Naive thymus-derived CD4-positive, alpha-beta T cell (primary cell): Measurements from ENCODE around the gene VMAC. TPM values are rescaled to one million over a fixed set of nuclear protein-coding genes. Genes with fewer than 3 reads are reported as not detected.

Experiments
- ATAC-seq: fragments of 150-1000 bp; cut with Tn5 transposase; 2 replicates; pipeline ENCODE4 v1.10.0; 2021; ENCODE audit warnings: mild to moderate bottlenecking, moderate library complexity
- CTCF ChIA-PET: fragments of 350-600 bp; sonication (Branson Sonifier 250); formaldehyde crosslinking; loops from one replicate; lab custom pipeline; 2021; ENCODE audit warnings: antibody characterized with exemption; lab: Charles Lee
- POLR2A ChIA-PET: fragments of 350-600 bp; sonication (Branson Sonifier 250); formaldehyde crosslinking; loops from one replicate; lab custom pipeline; 2021; ENCODE audit warnings: antibody characterized with exemption, inconsistent platforms; lab: Charles Lee
- DNase-seq, 9 donors: peaks; one replicate each; pipeline versions ENCODE4 v3.0.0 to v3.0.0-alpha.2; 2020 to 2022; ENCODE audit warnings: mixed read lengths in 1 of 9
- H3K27ac ChIP-seq: one replicate; pipeline ENCODE4 v1.7.0; 2013; ENCODE audit warnings: mild to moderate bottlenecking, low read depth, low read length, moderate library complexity
- H3K27me3 ChIP-seq, 2 donors: one replicate each; pipeline ENCODE4 v1.7.0; 2013; ENCODE audit warnings: low read length in 2 of 2, mild to moderate bottlenecking in 2 of 2, moderate library complexity in 2 of 2; ENCODE audit not compliant: control insufficient read depth in 2 of 2, insufficient read depth in 2 of 2
- H3K36me3 ChIP-seq, 3 experiments: 1 replicate in 2 of 3; 2 replicates in 1 of 3; pipeline ENCODE4 v1.7.0; 2013; ENCODE audit warnings: low read length in 3 of 3, mild to moderate bottlenecking in 3 of 3, moderate library complexity in 1 of 3; ENCODE audit not compliant: insufficient read depth in 3 of 3, control insufficient read depth in 2 of 3
- H3K4me1 ChIP-seq, 2 donors: one replicate each; pipeline ENCODE4 v1.7.0; 2013; ENCODE audit warnings: low read length in 2 of 2, mild to moderate bottlenecking in 2 of 2, moderate library complexity in 1 of 2; ENCODE audit not compliant: control insufficient read depth in 2 of 2, insufficient read depth in 2 of 2
- H3K4me3 ChIP-seq: 2 replicates; pipeline ENCODE4 v1.7.0; 2013; ENCODE audit warnings: mild to moderate bottlenecking, low read length
- H3K9me3 ChIP-seq, 3 experiments: 1 replicate in 2 of 3; 2 replicates in 1 of 3; pipeline ENCODE4 v1.7.0; 2013; ENCODE audit warnings: low read length in 3 of 3; ENCODE audit not compliant: control insufficient read depth in 2 of 3
- H3K27ac Mint-ChIP-seq, 9 donors: one replicate each; pipeline ENCODE4 v1.8.0; 2020 to 2022; ENCODE audit warnings: mixed read lengths in 9 of 9, mild to moderate bottlenecking in 8 of 9, moderate library complexity in 5 of 9, inconsistent platforms in 2 of 9
- H3K27me3 Mint-ChIP-seq, 5 donors: one replicate each; pipeline ENCODE4 v1.8.0; 2021 to 2022; ENCODE audit warnings: mixed read lengths in 5 of 5, mild to moderate bottlenecking in 1 of 5
- H3K36me3 Mint-ChIP-seq, 5 donors: one replicate each; pipeline ENCODE4 v1.8.0; 2020 to 2022; ENCODE audit warnings: mixed read lengths in 5 of 5, mild to moderate bottlenecking in 3 of 5, inconsistent platforms in 1 of 5
- H3K4me1 Mint-ChIP-seq, 7 donors: one replicate each; pipeline ENCODE4 v1.8.0; 2020 to 2022; ENCODE audit warnings: mixed read lengths in 7 of 7, mild to moderate bottlenecking in 3 of 7, inconsistent platforms in 1 of 7
- H3K4me3 Mint-ChIP-seq, 10 donors: one replicate each; pipeline ENCODE4 v1.8.0; 2020 to 2022; ENCODE audit warnings: mild to moderate bottlenecking in 10 of 10, mixed read lengths in 10 of 10, moderate library complexity in 6 of 10, inconsistent platforms in 2 of 10
- H3K9me3 Mint-ChIP-seq, 11 donors: one replicate each; pipeline ENCODE4 v1.8.0; 2020 to 2022; ENCODE audit warnings: mixed read lengths in 11 of 11, mild to moderate bottlenecking in 4 of 11, inconsistent platforms in 1 of 11, moderate library complexity in 1 of 11
- intact Hi-C, 2 donors: fragments of 100-400 bp; cut with micrococcal nuclease; formaldehyde crosslinking; loops; one replicate each; pipeline ENCODE4 v1.15.1; 2023
- polyA plus RNA-seq, 2 donors: library from polyadenylated mRNA; unstranded; fragments of 300-500 nt; fragmentation: Illumina TruSeq; gene quantifications; one replicate each; pipeline ENCODE4 v1.2.3, GENCODE V29; 2021
- total RNA-seq, 6 experiments: library from RNA in 5 of 6; stranded (reverse) in 5 of 6; gene quantifications; 1 replicate in 5 of 6; 2 replicates in 1 of 6; pipeline ENCODE4 v1.2.3 and lab custom pipeline; 2021 to 2026

Gene VMAC
- total and polyA plus RNA-seq, 7 experiments from 2014 or later: 6.3 to 39.4 (median 24.3) TPM

DNA sequence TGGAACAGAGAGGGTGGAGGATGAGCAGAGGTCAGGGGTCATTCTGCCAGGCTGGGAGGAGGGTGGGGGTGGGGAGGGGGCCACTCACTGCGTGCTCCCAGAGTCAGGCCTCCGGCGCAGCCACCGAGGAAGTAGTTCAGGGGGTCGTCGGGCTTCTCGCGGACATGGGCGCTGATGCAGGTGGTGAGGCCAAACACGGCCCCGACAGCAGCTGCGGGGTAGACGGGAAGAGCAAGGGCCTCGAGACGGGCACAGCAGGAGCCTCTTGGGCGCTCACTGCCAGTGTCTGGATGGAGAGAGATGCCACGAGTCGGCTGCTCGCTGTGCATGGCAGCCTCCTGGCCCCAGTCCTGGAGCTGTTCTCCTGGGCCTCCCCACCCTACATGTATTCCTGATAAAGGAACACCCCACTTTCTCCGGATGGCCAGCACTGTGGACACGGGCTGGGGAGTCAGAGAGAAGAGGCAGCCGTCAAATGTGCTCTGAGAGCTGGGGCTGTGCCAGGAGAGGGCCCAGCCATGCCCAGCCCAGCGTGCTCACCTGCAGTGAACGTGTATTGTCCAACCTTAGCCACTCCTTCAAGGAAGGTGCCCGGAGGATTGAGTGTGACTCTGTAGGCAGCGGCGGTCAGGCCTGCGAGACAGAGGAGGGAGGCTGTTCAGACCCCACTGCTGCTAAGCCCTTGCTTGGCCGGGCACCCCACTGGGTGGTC is 8.2 kb upstream of the VMAC start:
- Mint-ChIP-seq H3K27me3 (peaks cover 0 to 2% (median 0%) of the 10 kb centered on the region in 5 donors), H3K36me3 (peaks cover 0 to 8% (median 0%) of the 10 kb centered on the region in 5 donors), H3K4me3 (no peak overlapping the region), H3K27ac (no peak overlapping the region), H3K9me3 (no peaks in the 10 kb centered on the region), H3K4me1 (peaks cover 5 to 15% (median 12%) of the 10 kb centered on the region in 7 donors)
- ChIA-PET POLR2A (no interaction called here), CTCF (no interaction called here)
- Histone ChIP-seq H3K27me3 (no peaks in the 10 kb centered on the region), H3K4me3 (no peak overlapping the region), H3K36me3 (peaks cover 0 to 43% (median 0%) of the 10 kb centered on the region in 3 experiments), H3K27ac (no peak overlapping the region), H3K9me3 (no peaks in the 10 kb centered on the region), H3K4me1 (no peaks in the 10 kb centered on the region)
- ATAC-seq (no peak), DNase-seq (no peak)
- intact Hi-C loops: no loop called here

- no peak for ATAC-seq
- POLR2A ChIA-PET: no interaction called here
- peaks cover 0 to 8% (median 0%) of the 10 kb centered on the region in 5 donors for H3K36me3 Mint-ChIP-seq
- no peak overlapping the region for H3K27ac Mint-ChIP-seq
- no peak overlapping the region for H3K27ac ChIP-seq
- peaks cover under 1 to 2% of the 10 kb centered on the region in 2 donors for H3K4me1 ChIP-seq
- no peak overlapping the region for H3K4me3 Mint-ChIP-seq
- DNase-seq: no peak
- CTCF ChIA-PET: no interaction called here
- H3K27me3 Mint-ChIP-seq: no peaks in the 10 kb centered on the region
- peaks cover 7 to 18% (median 12%) of the 10 kb centered on the region in 7 donors for H3K4me1 Mint-ChIP-seq
- peaks cover 0 to 43% (median 0%) of the 10 kb centered on the region in 3 experiments for H3K36me3 ChIP-seq
- no peak overlapping the region for H3K4me3 ChIP-seq
- no peaks in the 10 kb centered on the region for H3K9me3 Mint-ChIP-seq
- intact Hi-C loops: no loop called here
- no peaks in the 10 kb centered on the region for H3K27me3 ChIP-seq
- no peaks in the 10 kb centered on the region for H3K9me3 ChIP-seq
These were observed 7.3 kb upstream of the VMAC start for GRCh38 chr19:5897189-5897969.

DNA sequence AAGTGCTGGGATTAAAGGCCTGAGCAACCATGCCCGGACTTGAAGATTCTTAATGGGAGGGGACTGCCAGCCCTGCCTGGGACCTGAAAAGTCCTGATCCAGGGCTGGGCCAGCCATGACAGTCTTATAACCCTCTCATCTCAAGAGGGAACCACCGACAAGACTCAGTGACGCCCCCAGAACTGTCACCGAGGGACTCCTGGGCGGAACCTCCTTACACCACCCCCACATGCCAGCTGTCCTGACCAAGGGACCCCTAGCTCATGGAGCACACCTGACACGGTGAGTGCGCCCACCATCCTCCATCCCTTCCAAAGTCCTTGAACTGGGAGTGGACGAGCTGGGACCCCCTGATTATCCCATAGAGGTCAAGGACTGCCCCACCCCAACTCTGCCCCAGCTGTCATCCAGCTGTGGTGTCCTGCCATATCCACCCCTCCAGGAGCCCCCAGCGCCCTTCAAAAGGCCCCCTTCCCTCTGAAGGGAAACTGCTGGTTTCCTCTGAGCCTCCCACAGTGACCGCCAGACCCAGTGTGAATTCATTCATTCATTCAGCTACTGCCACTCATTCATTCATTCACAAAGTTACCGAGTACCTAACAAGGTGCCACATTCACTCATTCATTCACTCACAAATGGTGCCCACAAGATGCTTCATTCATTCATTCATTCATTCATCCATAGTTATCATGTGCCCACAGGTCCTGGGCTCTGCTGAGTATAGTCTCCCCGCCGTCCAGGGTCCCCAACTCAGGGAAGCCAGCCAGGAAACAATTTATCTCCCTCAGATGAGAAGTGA is 4.7 kb upstream of the VMAC start:
- no peaks in the 10 kb centered on the region for H3K27me3 Mint-ChIP-seq
- Histone ChIP-seq H3K27ac (no peak overlapping the region), H3K36me3 (peaks cover 0 to 44% (median 0%) of the 10 kb centered on the region in 3 experiments), H3K9me3 (no peaks in the 10 kb centered on the region), H3K4me3 (no peak overlapping the region), H3K27me3 (no peaks in the 10 kb centered on the region), H3K4me1 (peaks cover 8% of the 10 kb centered on the region in 2 donors)
- H3K4me1 Mint-ChIP-seq: peaks cover 14 to 26% (median 19%) of the 10 kb centered on the region in 7 donors
- intact Hi-C loops: loop anchor here (5.0 to 10.0 kb wide), 5 partner anchors 278 to 1498 kb away; partner anchors contain the start of genes CHAF1A (in 1 of the 2), HDGFL2 (in 1 of the 2), KDM4B (in 1 of the 2) and SAFB (in 1 of the 2)
- no peaks in the 10 kb centered on the region for H3K9me3 Mint-ChIP-seq
- ATAC-seq: no peak
- POLR2A ChIA-PET: interaction anchor here (0.5 to 0.6 kb wide), 2 partner anchors 9 to 72 kb away, joined by 3 read pairs; no protein-coding TSS in a partner anchor
- H3K36me3 Mint-ChIP-seq: peaks cover 0 to 8% (median 3%) of the 10 kb centered on the region in 5 donors
- peak overlapping the region in 2 of 10 donors; percentile 23 to 29 for H3K4me3 Mint-ChIP-seq
- DNase-seq: no peak
- peak overlapping the region in 3 of 9 donors; percentile 13 to 53 (median 32) for H3K27ac Mint-ChIP-seq
- CTCF ChIA-PET: no interaction called here

DNA sequence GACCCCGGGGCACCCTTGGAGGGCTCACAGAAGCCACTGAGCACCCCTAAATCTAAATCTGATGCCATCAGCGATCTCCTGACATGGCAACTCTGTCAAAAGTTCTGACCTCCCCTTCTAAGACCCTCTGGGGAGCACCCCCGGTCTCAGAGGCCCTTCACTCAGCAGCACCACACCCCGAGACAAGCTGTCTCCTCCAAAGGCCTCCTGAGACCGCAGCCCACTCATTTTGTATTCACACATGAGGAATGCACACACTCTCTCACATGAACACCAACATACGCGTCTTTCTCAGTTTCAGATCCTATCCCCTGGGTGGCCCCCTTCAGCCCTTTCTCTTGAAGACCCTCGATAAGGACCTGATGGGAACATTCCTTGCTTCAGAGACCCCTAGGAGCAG is 3.7 kb upstream of the VMAC start:
- ChIA-PET POLR2A (no interaction called here), CTCF (interaction anchor here (0.6 kb wide), 1 partner anchor 1221 kb away, joined by 3 read pairs; no protein-coding TSS in a partner anchor)
- Mint-ChIP-seq H3K27me3 (no peaks in the 10 kb centered on the region), H3K9me3 (no peaks in the 10 kb centered on the region), H3K27ac (peak overlapping the region in 7 of 9 donors; percentile 3 to 79 (median 73)), H3K4me3 (peak overlapping the region in 6 of 10 donors; percentile 31 to 68 (median 47)), H3K36me3 (peaks cover 0 to 8% (median 3%) of the 10 kb centered on the region in 5 donors), H3K4me1 (peaks cover 14 to 37% (median 20%) of the 10 kb centered on the region in 7 donors)
- no peak for ATAC-seq
- intact Hi-C loops: loop anchor here (5.0 to 10.0 kb wide), 5 partner anchors 279 to 1499 kb away; partner anchors contain the start of genes CHAF1A (in 1 of the 2), HDGFL2 (in 1 of the 2), KDM4B (in 1 of the 2) and SAFB (in 1 of the 2)
- no peak overlapping the region for H3K27ac ChIP-seq
- peaks cover 0 to 33% (median 0%) of the 10 kb centered on the region in 3 experiments for H3K36me3 ChIP-seq
- no peaks in the 10 kb centered on the region for H3K27me3 ChIP-seq
- no peaks in the 10 kb centered on the region for H3K9me3 ChIP-seq
- no peak overlapping the region for H3K4me3 ChIP-seq
- DNase-seq: no peak
- peaks cover 15 to 18% of the 10 kb centered on the region in 2 donors for H3K4me1 ChIP-seq

DNA sequence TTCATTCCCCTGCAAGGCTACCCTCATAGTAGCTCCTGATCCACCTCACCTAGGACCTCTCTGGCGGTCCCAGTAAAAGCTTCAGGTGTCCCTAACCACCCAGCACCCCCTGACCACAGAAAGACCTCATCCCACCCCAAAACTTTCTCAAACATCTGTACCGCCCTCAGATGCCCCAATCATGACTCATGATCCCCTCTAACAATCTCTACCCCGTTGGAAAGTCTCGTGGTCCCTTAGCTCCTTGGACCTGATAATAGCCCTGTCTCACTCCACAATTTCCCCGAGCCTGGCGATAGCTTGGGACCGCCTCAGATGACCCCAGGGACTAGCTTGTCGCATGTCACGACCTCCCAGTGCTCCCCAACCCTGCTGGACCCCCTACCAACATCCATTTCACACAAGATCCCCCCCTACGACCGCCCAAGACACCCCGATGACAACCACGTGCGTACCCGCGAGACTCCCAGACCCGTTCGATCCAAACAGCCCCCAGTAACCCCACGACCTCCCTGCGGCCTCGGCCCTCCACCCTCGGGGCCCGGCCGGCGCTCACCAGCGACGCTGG is 1.5 kb upstream of the VMAC start:
- peak overlapping the region; percentile 84 for H3K4me3 ChIP-seq
- ChIA-PET POLR2A (interaction anchor here (0.5 to 6.0 kb wide), 19 partner anchors 8 to 1262 kb away, joined by 3 to 48 read pairs (median 6); partner anchors contain the start of genes CATSPERD, DUS3L, LONP1 and RPL36), CTCF (interaction anchor here (2.4 kb wide), 1 partner anchor 99 kb away, joined by 8 read pairs; the partner anchor contains the start of gene NRTN)
- peaks cover 18 to 19% of the 10 kb centered on the region in 2 donors for H3K4me1 ChIP-seq
- no peaks in the 10 kb centered on the region for H3K27me3 Mint-ChIP-seq
- H3K27ac Mint-ChIP-seq: peak overlapping the region; percentile 96 to 100 (median 100)
- H3K9me3 Mint-ChIP-seq: no peaks in the 10 kb centered on the region
- H3K4me3 Mint-ChIP-seq: peak overlapping the region; percentile 89 to 99 (median 96)
- ATAC-seq: no peak
- peaks cover 21 to 53% (median 30%) of the 10 kb centered on the region in 7 donors for H3K4me1 Mint-ChIP-seq
- peak overlapping the region; percentile 93 for H3K27ac ChIP-seq
- no peaks in the 10 kb centered on the region for H3K27me3 ChIP-seq
- no peaks in the 10 kb centered on the region for H3K9me3 ChIP-seq
- intact Hi-C loops: loop anchor here (5.0 to 10.0 kb wide), 5 partner anchors 281 to 1501 kb away; partner anchors contain the start of genes CHAF1A (in 1 of the 2), HDGFL2 (in 1 of the 2), KDM4B (in 1 of the 2) and SAFB (in 1 of the 2)
- H3K36me3 ChIP-seq: peaks cover 0 to 17% (median 0%) of the 10 kb centered on the region in 3 experiments
- H3K36me3 Mint-ChIP-seq: peaks cover 3 to 8% (median 4%) of the 10 kb centered on the region in 5 donors
- DNase-seq: no peak
